Activated B cell treated with CpG ODN at 0.5 μM for 24 hours (primary cell): ENCODE results near the gene CHAMP1. TPM values are rescaled to one million over a fixed set of nuclear protein-coding genes. Genes with fewer than 3 reads are reported as not detected.

Experiments
- ATAC-seq: fragments of 200-7000 bp; cut with Tn5 transposase; one replicate; pipeline ENCODE4 v1.10.0; 2021; ENCODE audit warnings: low read depth, mild to moderate bottlenecking, moderate library complexity
- CTCF ChIA-PET: fragments of 350-600 bp; sonication (Branson Sonifier 250); formaldehyde crosslinking; loops from one replicate; lab custom pipeline; 2021; ENCODE audit warnings: antibody characterized with exemption; lab: Charles Lee
- POLR2A ChIA-PET: fragments of 350-600 bp; sonication (Branson Sonifier 250); formaldehyde crosslinking; loops from one replicate; lab custom pipeline; 2021; ENCODE audit warnings: antibody characterized with exemption; lab: Charles Lee
- DNase-seq: peaks from one replicate; pipeline ENCODE4 v3.0.0; 2022
- H3K27ac Mint-ChIP-seq: one replicate; pipeline ENCODE4 v1.8.0; 2020; ENCODE audit warnings: mixed read lengths
- H3K27me3 Mint-ChIP-seq: one replicate; pipeline ENCODE4 v1.8.0; 2021; ENCODE audit warnings: mixed read lengths
- H3K36me3 Mint-ChIP-seq: one replicate; pipeline ENCODE4 v1.8.0; 2021; ENCODE audit warnings: low read depth, mixed read lengths
- H3K4me1 Mint-ChIP-seq: one replicate; pipeline ENCODE4 v1.8.0; 2021; ENCODE audit warnings: mixed read lengths
- H3K4me3 Mint-ChIP-seq: one replicate; pipeline ENCODE4 v1.8.0; 2020; ENCODE audit warnings: mild to moderate bottlenecking, mixed read lengths
- H3K9me3 Mint-ChIP-seq: one replicate; pipeline ENCODE4 v1.8.0; 2020; ENCODE audit warnings: mixed read lengths
- intact Hi-C: fragments of 100-400 bp; cut with micrococcal nuclease; formaldehyde crosslinking; loops from one replicate; pipeline ENCODE4 v1.15.1; 2024
- total RNA-seq: library from RNA; stranded (reverse); gene quantifications from 2 replicates; pipeline ENCODE4 v1.2.3, GENCODE V29; 2022
- TF ChIP-seq, protein P1 (sequence below): fragments of 200-600 bp; IDR thresholded peaks from one replicate; pipeline ENCODE4 v1.8.0; 2022; ENCODE audit warnings: antibody characterized with exemption, mild to moderate bottlenecking

CHAMP1 gene
- total RNA-seq, 1 donor from 2014 or later: 34.8 TPM

DNA sequence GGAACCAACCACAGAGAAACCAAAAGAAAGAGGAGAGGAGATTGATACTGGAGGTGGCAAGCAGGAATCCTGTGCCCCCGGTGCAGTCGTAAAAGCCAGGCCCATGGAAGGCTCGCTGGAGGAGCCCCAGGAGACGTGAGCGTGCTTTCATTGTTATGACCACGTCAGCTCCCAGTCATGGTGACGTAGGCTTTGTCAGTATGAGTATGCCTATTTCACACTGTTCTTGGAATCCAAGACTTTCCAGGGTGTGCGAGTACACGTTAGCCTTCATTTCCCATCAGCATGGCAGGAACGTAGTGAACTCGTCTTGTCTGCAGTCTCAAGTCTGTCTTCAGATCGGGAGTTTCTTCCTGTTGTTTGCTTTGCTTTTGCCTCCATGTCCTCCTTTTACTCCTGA lies 15.4 kb upstream of the CHAMP1 start:
- ATAC-seq (no peak), DNase-seq (no peak)
- TF ChIP-seq, protein P1, sequence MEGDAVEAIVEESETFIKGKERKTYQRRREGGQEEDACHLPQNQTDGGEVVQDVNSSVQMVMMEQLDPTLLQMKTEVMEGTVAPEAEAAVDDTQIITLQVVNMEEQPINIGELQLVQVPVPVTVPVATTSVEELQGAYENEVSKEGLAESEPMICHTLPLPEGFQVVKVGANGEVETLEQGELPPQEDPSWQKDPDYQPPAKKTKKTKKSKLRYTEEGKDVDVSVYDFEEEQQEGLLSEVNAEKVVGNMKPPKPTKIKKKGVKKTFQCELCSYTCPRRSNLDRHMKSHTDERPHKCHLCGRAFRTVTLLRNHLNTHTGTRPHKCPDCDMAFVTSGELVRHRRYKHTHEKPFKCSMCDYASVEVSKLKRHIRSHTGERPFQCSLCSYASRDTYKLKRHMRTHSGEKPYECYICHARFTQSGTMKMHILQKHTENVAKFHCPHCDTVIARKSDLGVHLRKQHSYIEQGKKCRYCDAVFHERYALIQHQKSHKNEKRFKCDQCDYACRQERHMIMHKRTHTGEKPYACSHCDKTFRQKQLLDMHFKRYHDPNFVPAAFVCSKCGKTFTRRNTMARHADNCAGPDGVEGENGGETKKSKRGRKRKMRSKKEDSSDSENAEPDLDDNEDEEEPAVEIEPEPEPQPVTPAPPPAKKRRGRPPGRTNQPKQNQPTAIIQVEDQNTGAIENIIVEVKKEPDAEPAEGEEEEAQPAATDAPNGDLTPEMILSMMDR: no peak
- CTCF ChIA-PET: no interaction called here
- Mint-ChIP-seq H3K4me3 (no peak overlapping the region), H3K9me3 (no peaks in the 10 kb centered on the region), H3K27me3 (no peaks in the 10 kb centered on the region), H3K36me3 (peaks cover 63% of the 10 kb centered on the region), H3K27ac (no peak overlapping the region), H3K4me1 (no peaks in the 10 kb centered on the region)
- intact Hi-C loops: no loop called here
- POLR2A ChIA-PET: no interaction called here

DNA sequence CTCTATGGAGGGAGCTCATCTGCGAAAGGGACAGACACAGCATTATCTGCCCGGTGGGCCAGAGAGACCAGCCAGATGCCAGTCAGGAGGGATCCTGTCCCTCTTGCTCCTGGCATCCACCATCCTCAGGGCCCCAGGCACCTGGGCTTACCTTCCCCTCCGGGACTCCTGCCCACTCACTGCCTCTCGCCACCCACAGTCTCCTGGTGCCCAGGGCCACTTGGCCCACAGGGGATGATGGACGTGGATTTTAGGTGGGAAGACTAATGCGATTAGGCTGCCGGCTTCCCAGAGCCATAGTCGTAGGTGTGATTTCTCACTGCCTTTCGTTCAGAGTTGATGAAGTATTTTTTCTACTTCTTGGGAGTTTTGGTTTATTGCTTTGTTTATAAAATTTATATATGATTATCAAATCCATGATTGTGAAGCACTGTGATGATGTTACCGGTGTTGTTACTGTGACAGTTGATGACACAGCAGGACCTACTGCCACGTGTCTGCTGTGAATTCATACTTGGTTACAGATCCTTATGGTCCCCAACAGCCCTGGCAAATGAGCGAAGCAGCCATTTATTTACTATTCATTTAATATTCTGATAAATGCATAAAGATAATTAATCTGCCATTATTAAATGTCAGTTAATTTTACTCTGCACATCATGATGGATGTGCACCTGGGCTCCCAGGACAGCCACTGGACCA lies 14.5 kb upstream of the CHAMP1 start:
- Mint-ChIP-seq H3K4me1 (no peaks in the 10 kb centered on the region), H3K27ac (no peak overlapping the region), H3K36me3 (peaks cover 63% of the 10 kb centered on the region), H3K9me3 (no peaks in the 10 kb centered on the region), H3K4me3 (no peak overlapping the region), H3K27me3 (no peaks in the 10 kb centered on the region)
- intact Hi-C loops: no loop called here
- ChIA-PET CTCF (interaction anchor here (0.6 kb wide), 1 partner anchor 53 kb away, joined by 3 read pairs; no protein-coding TSS in a partner anchor), POLR2A (no interaction called here)
- ATAC-seq (no peak), DNase-seq (no peak)
- TF ChIP-seq, protein P1: no peak

- ChIA-PET POLR2A (no interaction called here), CTCF (no interaction called here)
- no peaks in the 10 kb centered on the region for H3K9me3 Mint-ChIP-seq
- H3K4me1 Mint-ChIP-seq: no peaks in the 10 kb centered on the region
- no peaks in the 10 kb centered on the region for H3K27me3 Mint-ChIP-seq
- ATAC-seq: no peak
- TF ChIP-seq, protein P1: no peak
- no peak overlapping the region for H3K4me3 Mint-ChIP-seq
- no peak overlapping the region for H3K27ac Mint-ChIP-seq
- DNase-seq: no peak
- intact Hi-C loops: no loop called here
- peaks cover 64% of the 10 kb centered on the region for H3K36me3 Mint-ChIP-seq
Observed at GRCh38 chr13:114303700-114304327, 10.5 kb upstream of the CHAMP1 start.

- ATAC-seq: no peak
- H3K27ac Mint-ChIP-seq: no peak overlapping the region
- ChIA-PET CTCF (no interaction called here), POLR2A (no interaction called here)
- H3K4me1 Mint-ChIP-seq: no peaks in the 10 kb centered on the region
- H3K9me3 Mint-ChIP-seq: no peaks in the 10 kb centered on the region
- peaks cover 57% of the 10 kb centered on the region for H3K36me3 Mint-ChIP-seq
- no peak overlapping the region for H3K4me3 Mint-ChIP-seq
- TF ChIP-seq, protein P1: no peak
- H3K27me3 Mint-ChIP-seq: no peaks in the 10 kb centered on the region
- no peak for DNase-seq
- intact Hi-C loops: no loop called here
Observed at GRCh38 chr13:114304346-114305034, 9.8 kb upstream of the CHAMP1 start.

GRCh38 chr13:114309086-114309485 lies 5.2 kb upstream of the CHAMP1 start:
- intact Hi-C loops: no loop called here
- ATAC-seq (no peak), DNase-seq (no peak)
- peaks cover 21% of the 10 kb centered on the region for H3K4me1 Mint-ChIP-seq
- ChIA-PET POLR2A (no interaction called here), CTCF (no interaction called here)
- H3K36me3 Mint-ChIP-seq: peaks cover 27% of the 10 kb centered on the region
- no peaks in the 10 kb centered on the region for H3K27me3 Mint-ChIP-seq
- TF ChIP-seq, protein P1: no peak
- no peak overlapping the region for H3K27ac Mint-ChIP-seq
- no peaks in the 10 kb centered on the region for H3K9me3 Mint-ChIP-seq
- no peak overlapping the region for H3K4me3 Mint-ChIP-seq
